ENCODE results near the gene GRIN2A.

- TF ChIP-seq, protein P1, sequence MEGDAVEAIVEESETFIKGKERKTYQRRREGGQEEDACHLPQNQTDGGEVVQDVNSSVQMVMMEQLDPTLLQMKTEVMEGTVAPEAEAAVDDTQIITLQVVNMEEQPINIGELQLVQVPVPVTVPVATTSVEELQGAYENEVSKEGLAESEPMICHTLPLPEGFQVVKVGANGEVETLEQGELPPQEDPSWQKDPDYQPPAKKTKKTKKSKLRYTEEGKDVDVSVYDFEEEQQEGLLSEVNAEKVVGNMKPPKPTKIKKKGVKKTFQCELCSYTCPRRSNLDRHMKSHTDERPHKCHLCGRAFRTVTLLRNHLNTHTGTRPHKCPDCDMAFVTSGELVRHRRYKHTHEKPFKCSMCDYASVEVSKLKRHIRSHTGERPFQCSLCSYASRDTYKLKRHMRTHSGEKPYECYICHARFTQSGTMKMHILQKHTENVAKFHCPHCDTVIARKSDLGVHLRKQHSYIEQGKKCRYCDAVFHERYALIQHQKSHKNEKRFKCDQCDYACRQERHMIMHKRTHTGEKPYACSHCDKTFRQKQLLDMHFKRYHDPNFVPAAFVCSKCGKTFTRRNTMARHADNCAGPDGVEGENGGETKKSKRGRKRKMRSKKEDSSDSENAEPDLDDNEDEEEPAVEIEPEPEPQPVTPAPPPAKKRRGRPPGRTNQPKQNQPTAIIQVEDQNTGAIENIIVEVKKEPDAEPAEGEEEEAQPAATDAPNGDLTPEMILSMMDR (IDR thresholded peaks at IDR 0.05), result no peak
- no peak for TF ChIP-seq POLR2AphosphoS5 (IDR thresholded peaks at IDR 0.05)
These were observed 168.5 kb downstream of the GRIN2A start for GRCh38 chr16:10013774-10014173.
